Astrocyte (in vitro differentiated cells and primary cell): ENCODE data around the gene RC3H2.

Experiments
- CTCF ChIP-seq: IDR thresholded peaks from 2 replicates; pipeline ENCODE4 v1.5.1; 2011; ENCODE audit warnings: low read depth, mild to moderate bottlenecking, inconsistent platforms, low read length, moderate library complexity; ENCODE audit not compliant: insufficient read depth
- EZH2 ChIP-seq: IDR thresholded peaks from 2 replicates; pipeline ENCODE4 v1.6.1; 2012; ENCODE audit warnings: mild to moderate bottlenecking, low read length, inconsistent platforms; ENCODE audit not compliant: insufficient read depth

- TF ChIP-seq CTCF (no peak), EZH2 (no peak)
Measured at GRCh38 chr9:122879443-122879842, 25.7 kb downstream of the RC3H2 start.
